Measurements from ENCODE around the gene CABCOCO1.

DNA sequence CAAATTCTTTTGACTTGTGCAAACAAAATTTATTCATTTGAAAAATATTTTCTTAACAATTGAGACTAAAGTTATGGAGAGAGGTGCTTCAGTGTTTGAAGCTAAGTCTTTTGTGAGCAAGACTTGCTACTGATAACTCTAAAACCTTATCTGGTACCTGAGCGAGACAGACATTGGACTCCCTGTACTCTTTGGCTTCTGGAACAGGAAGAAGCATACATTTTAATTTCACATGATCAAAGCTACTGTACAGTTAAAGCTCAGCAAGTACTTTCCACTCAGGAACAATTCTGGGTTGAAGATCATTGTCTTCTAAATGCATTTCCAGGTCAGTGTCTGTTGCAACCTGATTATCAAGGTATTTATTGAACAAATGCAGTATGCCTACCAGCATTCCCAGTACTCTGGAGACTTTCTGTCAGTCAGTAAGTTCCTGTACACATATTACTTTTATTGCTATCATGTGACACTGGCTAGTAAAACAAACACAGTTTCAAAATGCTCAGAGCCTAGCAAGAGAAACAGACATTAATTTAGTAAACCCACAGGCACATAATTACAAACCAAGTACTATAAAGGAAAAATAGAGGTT, 42.4 kb downstream of the CABCOCO1 start:
- TF ChIP-seq ARNTL (CRISPR knock-in tag; IDR thresholded peaks at IDR 0.05; ENCODE audit: borderline replicate concordance, low read depth) (no peak), TCF4 (CRISPR knock-in tag; IDR thresholded peaks at IDR 0.05; ENCODE audit: borderline replicate concordance) (no peak), ZFP30 (CRISPR knock-in tag; IDR thresholded peaks at IDR 0.05) (no peak), SNAI2 (CRISPR knock-in tag; IDR thresholded peaks at IDR 0.05) (no peak), ZFP3 (CRISPR knock-in tag; IDR thresholded peaks at IDR 0.05) (no peak)
- TF ChIP-seq, protein P1, sequence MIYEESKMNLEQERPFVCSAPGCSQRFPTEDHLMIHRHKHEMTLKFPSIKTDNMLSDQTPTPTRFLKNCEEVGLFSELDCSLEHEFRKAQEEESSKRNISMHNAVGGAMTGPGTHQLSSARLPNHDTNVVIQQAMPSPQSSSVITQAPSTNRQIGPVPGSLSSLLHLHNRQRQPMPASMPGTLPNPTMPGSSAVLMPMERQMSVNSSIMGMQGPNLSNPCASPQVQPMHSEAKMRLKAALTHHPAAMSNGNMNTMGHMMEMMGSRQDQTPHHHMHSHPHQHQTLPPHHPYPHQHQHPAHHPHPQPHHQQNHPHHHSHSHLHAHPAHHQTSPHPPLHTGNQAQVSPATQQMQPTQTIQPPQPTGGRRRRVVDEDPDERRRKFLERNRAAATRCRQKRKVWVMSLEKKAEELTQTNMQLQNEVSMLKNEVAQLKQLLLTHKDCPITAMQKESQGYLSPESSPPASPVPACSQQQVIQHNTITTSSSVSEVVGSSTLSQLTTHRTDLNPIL (CRISPR knock-in tag; IDR thresholded peaks at IDR 0.05; ENCODE audit: low read depth) = no peak
- TF ChIP-seq, protein P2, sequence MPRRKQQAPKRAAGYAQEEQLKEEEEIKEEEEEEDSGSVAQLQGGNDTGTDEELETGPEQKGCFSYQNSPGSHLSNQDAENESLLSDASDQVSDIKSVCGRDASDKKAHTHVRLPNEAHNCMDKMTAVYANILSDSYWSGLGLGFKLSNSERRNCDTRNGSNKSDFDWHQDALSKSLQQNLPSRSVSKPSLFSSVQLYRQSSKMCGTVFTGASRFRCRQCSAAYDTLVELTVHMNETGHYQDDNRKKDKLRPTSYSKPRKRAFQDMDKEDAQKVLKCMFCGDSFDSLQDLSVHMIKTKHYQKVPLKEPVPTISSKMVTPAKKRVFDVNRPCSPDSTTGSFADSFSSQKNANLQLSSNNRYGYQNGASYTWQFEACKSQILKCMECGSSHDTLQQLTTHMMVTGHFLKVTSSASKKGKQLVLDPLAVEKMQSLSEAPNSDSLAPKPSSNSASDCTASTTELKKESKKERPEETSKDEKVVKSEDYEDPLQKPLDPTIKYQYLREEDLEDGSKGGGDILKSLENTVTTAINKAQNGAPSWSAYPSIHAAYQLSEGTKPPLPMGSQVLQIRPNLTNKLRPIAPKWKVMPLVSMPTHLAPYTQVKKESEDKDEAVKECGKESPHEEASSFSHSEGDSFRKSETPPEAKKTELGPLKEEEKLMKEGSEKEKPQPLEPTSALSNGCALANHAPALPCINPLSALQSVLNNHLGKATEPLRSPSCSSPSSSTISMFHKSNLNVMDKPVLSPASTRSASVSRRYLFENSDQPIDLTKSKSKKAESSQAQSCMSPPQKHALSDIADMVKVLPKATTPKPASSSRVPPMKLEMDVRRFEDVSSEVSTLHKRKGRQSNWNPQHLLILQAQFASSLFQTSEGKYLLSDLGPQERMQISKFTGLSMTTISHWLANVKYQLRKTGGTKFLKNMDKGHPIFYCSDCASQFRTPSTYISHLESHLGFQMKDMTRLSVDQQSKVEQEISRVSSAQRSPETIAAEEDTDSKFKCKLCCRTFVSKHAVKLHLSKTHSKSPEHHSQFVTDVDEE (CRISPR knock-in tag; IDR thresholded peaks at IDR 0.05) = no peak
- TF ChIP-seq, protein P3, sequence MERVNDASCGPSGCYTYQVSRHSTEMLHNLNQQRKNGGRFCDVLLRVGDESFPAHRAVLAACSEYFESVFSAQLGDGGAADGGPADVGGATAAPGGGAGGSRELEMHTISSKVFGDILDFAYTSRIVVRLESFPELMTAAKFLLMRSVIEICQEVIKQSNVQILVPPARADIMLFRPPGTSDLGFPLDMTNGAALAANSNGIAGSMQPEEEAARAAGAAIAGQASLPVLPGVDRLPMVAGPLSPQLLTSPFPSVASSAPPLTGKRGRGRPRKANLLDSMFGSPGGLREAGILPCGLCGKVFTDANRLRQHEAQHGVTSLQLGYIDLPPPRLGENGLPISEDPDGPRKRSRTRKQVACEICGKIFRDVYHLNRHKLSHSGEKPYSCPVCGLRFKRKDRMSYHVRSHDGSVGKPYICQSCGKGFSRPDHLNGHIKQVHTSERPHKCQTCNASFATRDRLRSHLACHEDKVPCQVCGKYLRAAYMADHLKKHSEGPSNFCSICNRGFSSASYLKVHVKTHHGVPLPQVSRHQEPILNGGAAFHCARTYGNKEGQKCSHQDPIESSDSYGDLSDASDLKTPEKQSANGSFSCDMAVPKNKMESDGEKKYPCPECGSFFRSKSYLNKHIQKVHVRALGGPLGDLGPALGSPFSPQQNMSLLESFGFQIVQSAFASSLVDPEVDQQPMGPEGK (CRISPR knock-in tag; IDR thresholded peaks at IDR 0.05; ENCODE audit: borderline replicate concordance) = no peak

All from SK-N-SH treated with all-trans-retinoic acid at 6 μM for 48 hours (cell line).